ENCODE measurements around the gene HEPACAM2.

Gene HEPACAM2

GRCh38 chr7:93202594-93203250, 23.5 kb downstream of the HEPACAM2 start:
- DNase-seq: no peak

DNA sequence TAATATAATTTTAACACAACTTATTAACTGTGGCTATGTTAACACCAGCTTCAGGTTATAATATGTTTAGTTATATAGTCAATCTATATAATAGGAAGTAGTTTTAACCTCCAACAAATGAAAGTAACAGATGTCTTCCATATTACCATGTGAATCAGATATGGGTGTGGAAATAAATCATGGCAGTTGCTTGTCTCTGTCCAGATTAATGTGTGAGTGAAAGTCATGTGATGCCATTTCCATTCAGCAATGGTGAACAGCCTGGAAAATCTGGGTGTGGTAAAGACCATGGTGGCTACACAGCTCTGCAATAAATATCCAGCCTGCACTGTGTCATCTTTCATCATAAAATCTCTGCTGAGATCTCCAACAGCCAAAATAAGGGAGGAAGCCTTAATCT, 27.8 kb downstream of the HEPACAM2 start:
- no peak for DNase-seq

- no peak for DNase-seq
These were observed 29.9 kb downstream of the HEPACAM2 start for GRCh38 chr7:93196336-93196735.

GRCh38 chr7:93194386-93194785, 31.9 kb downstream of the HEPACAM2 start:
- peak; percentile 7 for DNase-seq

GRCh38 chr7:93188870-93189634, 37.2 kb downstream of the HEPACAM2 start:
- no peak for DNase-seq

GRCh38 chr7:93185303-93186027, 40.8 kb downstream of the HEPACAM2 start:
- no peak for DNase-seq

DNA sequence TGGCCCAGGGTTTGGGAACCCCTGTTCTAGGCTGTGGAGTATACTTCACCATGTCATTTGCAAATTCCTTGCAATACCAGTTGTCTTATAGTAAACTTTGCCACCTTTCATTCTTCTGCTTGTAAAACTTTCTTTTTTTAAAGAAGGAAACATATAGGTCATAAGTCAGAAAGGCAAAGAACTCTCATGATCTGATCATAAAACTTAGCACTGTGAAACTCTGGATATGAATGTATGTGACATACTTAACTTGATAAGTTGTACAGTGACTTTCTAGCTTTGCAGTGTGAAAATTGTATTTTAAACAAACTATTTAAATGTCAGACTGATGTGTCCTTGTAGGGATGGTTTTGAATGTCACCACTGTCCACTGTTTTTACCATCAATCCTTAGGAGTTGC, 47.1 kb downstream of the HEPACAM2 start:
- DNase-seq: no peak

DNA sequence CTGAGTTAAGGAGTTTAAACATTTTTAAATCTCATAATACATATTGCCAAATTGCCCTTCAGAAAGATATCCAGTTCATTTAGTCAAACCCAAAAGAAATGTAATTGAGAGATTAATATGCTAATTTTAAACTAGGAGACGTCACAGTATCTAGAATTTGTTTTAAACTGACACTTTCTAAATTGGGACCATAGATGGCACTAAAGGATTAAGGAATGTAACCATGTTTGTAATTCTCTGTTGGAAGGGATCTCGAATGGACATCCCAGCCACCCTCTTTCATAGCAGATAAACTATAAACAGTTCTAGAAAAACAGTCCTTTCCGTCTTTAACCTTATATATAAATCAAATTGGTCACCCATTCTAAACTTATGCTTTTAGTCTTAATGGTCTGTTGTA, 48.1 kb downstream of the HEPACAM2 start:
- DNase-seq: no peak

DNA sequence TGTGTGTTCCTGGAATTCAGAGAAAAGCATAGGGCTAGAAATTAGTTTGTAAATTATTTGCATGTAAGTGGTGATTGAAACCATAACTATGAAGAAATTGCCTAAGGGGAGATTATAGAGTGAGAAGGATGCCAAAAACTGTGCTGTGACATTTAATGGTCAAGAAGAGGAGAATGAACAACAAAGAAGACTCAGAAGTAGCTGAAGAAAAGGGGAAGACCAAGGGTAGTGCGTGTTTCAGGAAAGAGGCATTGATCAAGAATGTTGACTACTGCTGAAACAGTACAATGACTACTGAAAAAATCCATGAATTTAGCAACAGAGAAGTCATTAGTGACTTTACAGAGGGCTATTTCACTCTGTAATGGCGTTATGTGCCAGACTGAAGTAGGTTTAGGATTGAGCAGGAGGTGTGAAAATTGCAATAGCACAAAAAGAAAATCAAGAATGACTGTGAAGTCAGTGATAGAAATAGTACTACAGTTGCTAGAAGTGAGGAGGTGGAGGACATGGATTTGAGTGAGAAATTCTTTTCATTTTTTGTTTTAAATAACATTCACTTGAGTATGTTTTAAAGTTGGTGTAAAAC, 49.2 kb downstream of the HEPACAM2 start:
- no peak for DNase-seq

DNA sequence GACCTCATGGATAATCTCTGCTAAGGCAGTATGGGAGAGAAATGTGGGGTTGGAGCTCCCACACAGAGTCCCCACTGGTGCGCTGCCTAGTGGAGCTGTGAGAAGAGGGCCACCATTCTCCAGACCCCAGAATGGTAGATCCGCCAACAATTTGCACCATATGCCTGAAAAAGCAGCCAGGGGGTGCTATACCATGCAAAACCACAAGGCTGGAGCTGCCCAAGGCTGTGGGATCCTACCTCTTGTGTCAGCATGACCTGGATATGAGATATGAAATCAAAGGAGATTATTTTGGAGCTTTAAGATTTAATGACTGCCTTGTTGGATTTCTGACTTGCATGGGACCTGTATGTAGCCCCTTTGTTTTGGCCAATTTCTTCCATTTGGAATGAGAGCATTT, 51.0 kb downstream of the HEPACAM2 start:
- DNase-seq: no peak

GRCh38 chr7:93172683-93173082, 53.6 kb downstream of the HEPACAM2 start:
- DNase-seq: no peak

- no peak for DNase-seq
These were observed 54.6 kb downstream of the HEPACAM2 start for GRCh38 chr7:93171606-93172226.

DNA sequence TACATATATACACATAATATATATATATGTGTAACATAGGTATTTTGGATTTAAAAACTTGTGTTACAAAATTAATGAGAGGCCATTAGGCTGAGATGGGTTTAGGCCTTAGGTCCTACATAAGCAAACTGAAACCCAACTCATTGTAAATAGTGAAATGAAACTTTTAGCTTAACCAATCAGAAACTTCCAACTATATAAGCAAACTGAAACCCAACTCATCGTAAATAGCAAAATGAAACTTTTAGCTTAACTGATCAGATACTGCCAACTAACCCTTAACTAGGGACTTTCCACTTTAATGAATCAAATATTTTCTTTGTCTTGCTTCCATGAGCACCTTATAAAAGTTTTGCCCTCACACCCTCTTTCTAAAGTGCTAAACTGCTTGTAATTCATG, 60.8 kb downstream of the HEPACAM2 start:
- peak; percentile 20 for DNase-seq

DNA sequence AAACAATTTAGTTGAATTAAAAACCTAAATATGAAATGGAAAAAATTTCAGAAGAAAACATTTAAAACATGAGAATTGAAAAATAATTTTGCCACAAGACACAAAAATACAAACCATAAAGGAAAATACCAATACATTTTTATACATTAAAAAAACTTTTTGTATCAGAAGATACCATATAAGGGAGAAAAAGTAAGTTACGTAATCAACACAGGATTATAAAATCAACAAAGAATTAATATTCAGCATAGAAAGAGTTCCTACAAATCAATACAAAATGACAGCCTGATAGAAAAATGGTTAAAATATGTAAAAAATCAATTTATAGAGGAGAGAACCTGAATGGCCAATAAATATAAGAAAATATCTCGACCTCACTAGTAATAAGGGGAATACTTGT, 61.5 kb downstream of the HEPACAM2 start:
- no peak for DNase-seq

DNA sequence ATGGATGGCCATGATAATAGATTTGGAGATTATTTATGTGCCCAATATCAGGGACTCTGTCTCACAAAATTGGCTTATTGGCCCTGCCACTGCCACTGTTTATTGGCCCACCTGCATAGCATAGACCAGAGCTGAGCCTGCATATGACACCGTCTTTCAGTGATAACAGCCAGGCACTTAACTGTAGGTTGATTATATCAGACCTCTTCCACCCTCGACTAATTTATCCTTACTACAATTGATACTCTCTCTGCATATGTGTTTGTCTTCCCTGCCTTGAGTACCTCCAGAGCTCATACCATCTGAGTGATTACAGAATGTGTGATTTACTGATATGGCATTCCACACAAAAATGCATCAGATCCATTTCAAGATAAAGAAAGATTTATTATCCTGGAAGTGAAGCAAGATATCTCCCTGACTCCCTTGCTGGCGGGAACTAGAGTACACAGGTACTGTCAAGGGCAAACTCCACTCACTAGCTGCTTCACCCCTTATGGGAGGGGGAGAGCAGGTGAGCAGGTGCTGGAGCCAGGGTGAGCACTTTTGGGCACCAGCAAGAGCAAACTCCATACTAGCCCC, 65.0 kb downstream of the HEPACAM2 start:
- no peak for DNase-seq

DNA sequence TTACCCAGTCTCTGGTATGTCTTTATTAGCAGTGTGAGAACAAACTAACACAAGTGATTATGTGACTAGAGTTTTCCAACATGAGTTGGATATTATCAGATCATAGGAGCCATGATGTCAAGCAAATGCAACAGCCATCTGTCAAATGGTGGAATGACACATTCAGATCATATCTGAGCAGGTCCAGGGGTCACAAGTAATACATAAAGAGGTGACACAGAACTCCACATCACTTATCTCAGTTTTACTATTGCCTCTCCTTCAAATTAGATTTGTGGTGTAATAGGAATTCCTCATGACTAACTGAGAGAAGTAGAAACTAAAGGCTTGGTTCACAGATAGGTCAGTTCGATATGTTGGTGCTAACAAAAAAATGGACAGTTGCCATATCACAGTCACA, 65.9 kb downstream of the HEPACAM2 start:
- DNase-seq: no peak

- no peak for DNase-seq
These were observed 66.8 kb downstream of the HEPACAM2 start for GRCh38 chr7:93159490-93159889.

GRCh38 chr7:93156884-93157283, 69.4 kb downstream of the HEPACAM2 start:
- DNase-seq: no peak

- peak; percentile 20 for DNase-seq
These were observed 76.0 kb downstream of the HEPACAM2 start for GRCh38 chr7:93150200-93150835.

GRCh38 chr7:93148727-93149126, 77.5 kb downstream of the HEPACAM2 start:
- no peak for DNase-seq

- DNase-seq: no peak
These were observed 78.1 kb downstream of the HEPACAM2 start, which contains the start of gene SAMD9L for GRCh38 chr7:93148144-93148543. SAMD9L (minus strand) TSS chr7:93148385; CDS start chr7:93135971, 12,414 bp downstream.

DNA sequence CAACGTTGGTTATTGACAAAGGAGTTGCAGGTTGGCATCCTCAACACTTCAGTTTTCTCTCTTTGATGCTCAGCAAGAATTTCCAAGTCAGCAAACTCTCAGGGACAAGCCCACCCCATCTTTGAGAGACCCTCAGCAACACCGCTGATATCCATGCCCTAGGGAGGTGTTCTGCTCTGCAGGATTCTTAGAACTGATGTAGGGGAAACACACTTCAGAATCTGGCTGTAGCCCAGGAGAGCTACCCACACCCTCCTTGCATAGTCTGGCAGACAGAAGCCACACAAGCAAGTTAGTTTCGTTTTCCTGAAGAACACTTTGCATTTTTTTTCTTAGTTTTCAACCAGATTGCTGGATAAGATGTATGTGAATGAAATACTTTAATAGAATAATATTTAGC, 78.9 kb downstream of the HEPACAM2 start:
- peak; percentile 23 for DNase-seq

All from kidney glomerular epithelial cell (primary cell).